Measurements from ENCODE around the gene HSPA14.
"Not testable (repeated sequence)": the region's sequence is repeated elsewhere in the genome, so short reads cannot be mapped to it uniquely, and the experiment has no call there.

Gene HSPA14

GRCh38 chr10:14838582-14839304 lies 637 bp downstream of the HSPA14 start:
- DNase-seq, result no peak

- no peak for DNase-seq
Observed at GRCh38 chr10:14839305-14839695, 1.2 kb downstream of the HSPA14 start.

GRCh38 chr10:14840178-14840577 lies 2.1 kb downstream of the HSPA14 start:
- DNase-seq, result no peak

GRCh38 chr10:14843327-14843988 lies 5.4 kb downstream of the HSPA14 start:
- DNase-seq, result no peak

- no peak for DNase-seq
Observed at GRCh38 chr10:14844948-14845347, 6.8 kb downstream of the HSPA14 start.

- DNase-seq, result no peak
Observed at GRCh38 chr10:14852236-14852635, 14.1 kb downstream of the HSPA14 start.

GRCh38 chr10:14855453-14855852 lies 17.3 kb downstream of the HSPA14 start:
- DNase-seq, result no peak

GRCh38 chr10:14858338-14858960 lies 20.3 kb downstream of the HSPA14 start:
- DNase-seq, result no peak

GRCh38 chr10:14859043-14859442 lies 20.9 kb downstream of the HSPA14 start:
- no peak for DNase-seq

GRCh38 chr10:14859775-14860174 lies 21.7 kb downstream of the HSPA14 start:
- no peak for DNase-seq

GRCh38 chr10:14860791-14861190 lies 22.7 kb downstream of the HSPA14 start:
- no peak for DNase-seq

- DNase-seq, result not testable (repeated sequence)
Observed at GRCh38 chr10:14864466-14864865, 26.4 kb downstream of the HSPA14 start.

GRCh38 chr10:14864871-14865270 lies 26.8 kb downstream of the HSPA14 start:
- not testable (repeated sequence) for DNase-seq

GRCh38 chr10:14873090-14873760 lies 35.1 kb downstream of the HSPA14 start:
- DNase-seq, result no peak

- no peak for DNase-seq
Observed at GRCh38 chr10:14875941-14876340, 37.8 kb downstream of the HSPA14 start.

GRCh38 chr10:14876764-14877163 lies 38.7 kb downstream of the HSPA14 start:
- no peak for DNase-seq

- DNase-seq, result peak; percentile 66
Observed at GRCh38 chr10:14878266-14879123, 40.4 kb downstream of the HSPA14 start, which contains the start of gene SUV39H2. Gene SUV39H2 (plus strand): TSS chr10:14878866. CDS start chr10:14878889, 23 bp downstream.

GRCh38 chr10:14879124-14879927 lies 41.2 kb downstream of the HSPA14 start:
- DNase-seq, result no peak

- DNase-seq, result no peak
Observed at GRCh38 chr10:14879928-14880193, 41.8 kb downstream of the HSPA14 start.

- DNase-seq, result no peak
Observed at GRCh38 chr10:14880229-14880628, 42.1 kb downstream of the HSPA14 start.

- no peak for DNase-seq
Observed at GRCh38 chr10:14884082-14884481, 46.0 kb downstream of the HSPA14 start.

- DNase-seq, result no peak
Observed at GRCh38 chr10:14889318-14889717, 51.2 kb downstream of the HSPA14 start.
